Dedifferentiated amniotic fluid mesenchymal stem cell (primary cell): ENCODE results near the gene SVEP1.

Experiments used
- DNase-seq: peaks from one replicate; pipeline ENCODE4 v3.0.0-alpha.2; 2016; ENCODE audit errors: extremely low spot score

Gene SVEP1

GRCh38 chr9:110521206-110521605 lies 58.3 kb downstream of the SVEP1 start:
- DNase-seq = no peak

GRCh38 chr9:110520120-110520701 lies 59.3 kb downstream of the SVEP1 start:
- peak; percentile 86 for DNase-seq

- DNase-seq = no peak
Measured at GRCh38 chr9:110517483-110517882, 62.1 kb downstream of the SVEP1 start.

GRCh38 chr9:110514897-110515296 lies 64.6 kb downstream of the SVEP1 start:
- no peak for DNase-seq

- no peak for DNase-seq
Measured at GRCh38 chr9:110512817-110513216, 66.7 kb downstream of the SVEP1 start.

GRCh38 chr9:110509792-110510191 lies 69.7 kb downstream of the SVEP1 start:
- no peak for DNase-seq

- DNase-seq = no peak
Measured at GRCh38 chr9:110502842-110503241, 76.7 kb downstream of the SVEP1 start.

GRCh38 chr9:110499608-110500007 lies 79.9 kb downstream of the SVEP1 start:
- DNase-seq = no peak

- no peak for DNase-seq
Measured at GRCh38 chr9:110487196-110487595, 92.3 kb downstream of the SVEP1 start.

GRCh38 chr9:110486218-110486617 lies 93.3 kb downstream of the SVEP1 start:
- DNase-seq = no peak

GRCh38 chr9:110479481-110479880 lies 100.1 kb downstream of the SVEP1 start:
- DNase-seq = no peak

- no peak for DNase-seq
Measured at GRCh38 chr9:110476251-110476650, 103.3 kb downstream of the SVEP1 start.

- DNase-seq = no peak
Measured at GRCh38 chr9:110472111-110472510, 107.4 kb downstream of the SVEP1 start.

- no peak for DNase-seq
Measured at GRCh38 chr9:110468950-110469349, 110.6 kb downstream of the SVEP1 start.

- no peak for DNase-seq
Measured at GRCh38 chr9:110465190-110465589, 114.4 kb downstream of the SVEP1 start.

GRCh38 chr9:110464321-110464720 lies 115.2 kb downstream of the SVEP1 start:
- DNase-seq = no peak

- no peak for DNase-seq
Measured at GRCh38 chr9:110463499-110463898, 116.0 kb downstream of the SVEP1 start.

GRCh38 chr9:110457245-110457644 lies 122.3 kb downstream of the SVEP1 start:
- no peak for DNase-seq

- no peak for DNase-seq
Measured at GRCh38 chr9:110456681-110457080, 122.9 kb downstream of the SVEP1 start.

GRCh38 chr9:110455860-110456259 lies 123.7 kb downstream of the SVEP1 start:
- DNase-seq = no peak

GRCh38 chr9:110452227-110452801 lies 127.2 kb downstream of the SVEP1 start:
- no peak for DNase-seq

- no peak for DNase-seq
Measured at GRCh38 chr9:110451726-110452125, 127.8 kb downstream of the SVEP1 start.

GRCh38 chr9:110447476-110447875 lies 132.1 kb downstream of the SVEP1 start:
- no peak for DNase-seq

GRCh38 chr9:110446171-110446570 lies 133.4 kb downstream of the SVEP1 start:
- DNase-seq = no peak
